ENCODE results near the gene MCM9. TPM values are rescaled to one million over a fixed set of nuclear protein-coding genes. Genes with fewer than 3 reads are reported as not detected.

MCM9 gene
- total RNA-seq, 1 experiment from 2014 or later: 18.1 TPM

DNA sequence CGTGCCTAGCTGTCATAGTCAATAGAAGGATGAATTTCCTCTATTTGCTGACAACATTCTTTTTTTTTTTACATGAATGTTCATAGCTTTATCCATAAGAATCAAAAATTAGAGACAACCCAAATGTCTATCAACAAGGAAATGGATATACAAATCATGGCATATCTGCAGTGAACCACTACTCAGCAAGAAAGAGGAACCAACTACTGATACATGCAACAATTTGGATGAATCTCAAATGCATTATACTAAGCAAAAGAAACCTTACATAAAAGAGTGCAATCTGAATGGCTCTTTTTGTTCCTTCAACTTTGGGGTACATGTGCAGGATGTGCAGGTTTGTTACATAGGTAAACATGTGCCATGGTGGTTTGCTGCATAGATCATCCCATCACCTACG, 17.7 kb upstream of the MCM9 start:
- no peaks in the 10 kb centered on the region for H3K9me3 ChIP-seq (replicated peaks)
- H3K4me1 ChIP-seq: no peaks in the 10 kb centered on the region
- no peak overlapping the region for H3K4me3 ChIP-seq
- no peak for DNase-seq
- H3K27me3 ChIP-seq: no peaks in the 10 kb centered on the region
- H3K36me3 ChIP-seq: no peaks in the 10 kb centered on the region
- H3K27ac ChIP-seq: no peak overlapping the region

GRCh38 chr6:118945217-118945616, 10.3 kb upstream of the MCM9 start:
- no peak for DNase-seq
- H3K27me3 ChIP-seq: no peaks in the 10 kb centered on the region
- no peaks in the 10 kb centered on the region for H3K4me1 ChIP-seq
- no peaks in the 10 kb centered on the region for H3K9me3 ChIP-seq (replicated peaks)
- H3K36me3 ChIP-seq: peaks cover 2% of the 10 kb centered on the region; the same call in 1 of the 2 replicates
- no peak overlapping the region for H3K27ac ChIP-seq
- H3K4me3 ChIP-seq: no peak overlapping the region

DNA sequence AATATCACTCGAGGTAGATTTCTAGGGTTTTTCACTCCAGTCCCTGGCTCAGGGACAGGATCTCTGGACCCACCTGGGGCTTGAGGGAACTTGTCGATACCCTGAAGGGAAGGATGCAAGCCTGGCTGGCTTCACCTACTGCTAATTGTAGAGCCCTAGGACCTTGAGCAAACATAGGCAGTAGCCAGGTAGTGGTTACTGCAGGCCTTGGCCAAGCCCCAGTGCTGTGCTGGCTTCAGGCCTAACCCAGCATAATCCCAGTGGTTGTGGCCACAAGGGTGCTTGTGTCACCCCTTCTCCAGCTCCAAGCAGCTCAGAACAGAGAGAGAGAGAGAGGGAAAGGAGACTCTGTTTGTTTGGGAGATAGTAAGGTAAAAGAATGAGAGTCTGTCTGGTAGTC, 5.8 kb upstream of the MCM9 start:
- Histone ChIP-seq H3K4me1 (no peaks in the 10 kb centered on the region; the same call in 1 of the 2 replicates), H3K27ac (no peak overlapping the region), H3K36me3 (peaks cover 2% of the 10 kb centered on the region; the same call in 1 of the 2 replicates), H3K27me3 (no peaks in the 10 kb centered on the region), H3K9me3 (replicated peaks) (no peaks in the 10 kb centered on the region), H3K4me3 (no peak overlapping the region)
- no peak for DNase-seq

DNA sequence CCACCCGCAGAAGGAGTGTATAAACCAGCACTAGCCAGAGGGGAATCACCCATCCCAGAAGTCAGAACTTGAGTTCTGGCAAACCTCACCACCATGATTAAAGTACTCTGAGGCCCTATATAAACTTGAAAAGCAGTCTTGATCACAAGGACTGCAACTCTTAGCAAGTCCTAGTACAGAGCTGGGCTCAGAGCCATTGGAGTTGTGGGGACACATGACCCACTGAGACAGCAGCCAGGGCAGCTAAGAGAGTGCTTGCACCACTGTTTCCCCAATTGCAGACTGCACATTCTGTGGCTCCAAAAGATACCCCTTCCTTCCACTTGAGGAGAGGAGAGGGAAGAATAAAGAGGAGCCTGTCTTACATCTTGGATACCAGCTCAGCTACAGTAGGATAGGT, 4.7 kb upstream of the MCM9 start:
- Histone ChIP-seq H3K27me3 (no peaks in the 10 kb centered on the region), H3K36me3 (peaks cover 2% of the 10 kb centered on the region; the same call in 1 of the 2 replicates)
- DNase-seq: no peak

DNA sequence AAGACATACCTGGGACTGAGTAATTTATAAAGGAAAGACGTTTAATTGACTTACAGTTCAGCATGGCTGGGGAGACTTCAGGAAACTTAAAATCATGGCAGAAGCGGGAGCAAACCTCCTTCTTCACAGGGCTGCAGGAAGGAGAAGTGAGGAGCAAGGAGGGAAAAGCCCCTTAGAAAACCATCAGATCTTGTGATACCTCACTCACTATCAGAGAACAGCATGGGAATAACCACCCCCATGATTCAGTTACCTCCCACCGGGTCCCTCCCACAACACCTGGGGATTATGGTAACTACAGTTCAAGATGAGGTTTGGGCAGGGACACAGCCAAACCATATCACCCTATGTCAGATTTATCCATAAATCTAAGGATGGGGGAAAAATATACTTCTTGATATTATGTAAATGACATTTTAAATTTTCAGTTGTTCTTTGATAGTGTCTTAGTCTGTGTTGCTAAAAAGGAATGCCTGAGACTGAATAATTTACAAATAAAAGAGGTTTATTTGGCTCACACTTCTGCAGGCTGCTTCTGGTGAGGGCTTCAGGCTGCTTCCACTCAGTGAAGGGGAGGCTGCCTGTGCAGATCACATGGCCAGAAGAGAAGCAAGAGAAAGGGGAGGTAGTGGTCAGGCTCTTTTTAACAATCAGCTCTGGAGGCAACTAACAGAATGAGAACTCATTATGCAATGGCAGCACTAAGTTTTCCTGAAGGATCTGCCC, 1.2 kb upstream of the MCM9 start:
- H3K27ac ChIP-seq: no peak overlapping the region; the same call in 1 of the 2 replicates
- no peaks in the 10 kb centered on the region for H3K27me3 ChIP-seq
- H3K4me1 ChIP-seq: no peaks in the 10 kb centered on the region; the same call in 1 of the 2 replicates
- H3K9me3 ChIP-seq (replicated peaks): no peaks in the 10 kb centered on the region
- no peak for DNase-seq
- H3K36me3 ChIP-seq: peaks cover 2% of the 10 kb centered on the region; the same call in 1 of the 2 replicates
- peak overlapping the region; percentile 86 for H3K4me3 ChIP-seq

More for the DNA sequence above, 4.7 kb upstream of the MCM9 start:
- Histone ChIP-seq H3K9me3 (replicated peaks) (no peaks in the 10 kb centered on the region), H3K27ac (no peak overlapping the region), H3K4me1 (no peaks in the 10 kb centered on the region; the same call in 1 of the 2 replicates), H3K4me3 (no peak overlapping the region)

- no peaks in the 10 kb centered on the region for H3K9me3 ChIP-seq (replicated peaks)
- DNase-seq: no peak
- H3K4me1 ChIP-seq: no peaks in the 10 kb centered on the region; the same call in 1 of the 2 replicates
- H3K27me3 ChIP-seq: no peaks in the 10 kb centered on the region
- peaks cover 9% of the 10 kb centered on the region; the same call in 1 of the 2 replicates for H3K36me3 ChIP-seq
- peak overlapping the region; percentile 86 for H3K4me3 ChIP-seq
- H3K27ac ChIP-seq: peak overlapping the region; percentile 92
These were observed 341 bp upstream of the MCM9 start for GRCh38 chr6:118935331-118935668.

- H3K36me3 ChIP-seq: peaks cover 10% of the 10 kb centered on the region; the same call in 1 of the 2 replicates
- DNase-seq: no peak
- H3K4me1 ChIP-seq: no peaks in the 10 kb centered on the region; the same call in 1 of the 2 replicates
- no peaks in the 10 kb centered on the region for H3K9me3 ChIP-seq (replicated peaks)
- H3K27me3 ChIP-seq: no peaks in the 10 kb centered on the region
- peak overlapping the region; percentile 86 for H3K4me3 ChIP-seq
- H3K27ac ChIP-seq: no peak overlapping the region
These were observed 1.0 kb downstream of the MCM9 start for GRCh38 chr6:118933855-118934460.

- DNase-seq: no peak
- Histone ChIP-seq H3K4me1 (no peaks in the 10 kb centered on the region; the same call in 1 of the 2 replicates), H3K27ac (no peak overlapping the region), H3K27me3 (no peaks in the 10 kb centered on the region), H3K4me3 (no peak overlapping the region), H3K36me3 (peaks cover 13% of the 10 kb centered on the region), H3K9me3 (replicated peaks) (no peaks in the 10 kb centered on the region)
These were observed 2.5 kb downstream of the MCM9 start for GRCh38 chr6:118932421-118932820.

DNA sequence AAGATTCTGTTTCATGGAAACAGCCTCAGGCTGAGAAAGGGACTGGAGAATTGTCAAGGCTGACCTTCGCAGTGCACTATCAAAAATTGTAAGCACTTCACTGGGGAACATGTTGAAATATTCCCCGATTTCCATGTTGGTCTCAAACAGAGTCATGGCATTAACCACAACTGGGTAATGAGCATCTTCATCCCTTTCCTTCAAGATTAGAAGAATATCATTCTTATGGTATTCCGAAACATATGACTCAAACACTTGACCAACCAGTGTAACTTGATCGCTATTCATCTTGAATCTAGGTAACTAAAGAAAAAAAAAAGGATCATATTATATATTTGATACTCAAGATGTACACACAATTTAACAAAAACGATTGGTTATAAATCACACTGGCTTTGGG, 3.5 kb downstream of the MCM9 start:
- no peaks in the 10 kb centered on the region; the same call in 1 of the 2 replicates for H3K4me1 ChIP-seq
- H3K27me3 ChIP-seq: no peaks in the 10 kb centered on the region
- H3K36me3 ChIP-seq: peaks cover 22% of the 10 kb centered on the region
- no peaks in the 10 kb centered on the region for H3K9me3 ChIP-seq (replicated peaks)
- H3K4me3 ChIP-seq: no peak overlapping the region
- no peak for DNase-seq
- no peak overlapping the region for H3K27ac ChIP-seq

GRCh38 chr6:118930680-118931079, 4.3 kb downstream of the MCM9 start:
- H3K9me3 ChIP-seq (replicated peaks): no peaks in the 10 kb centered on the region
- no peak for DNase-seq
- H3K4me3 ChIP-seq: no peak overlapping the region
- H3K27ac ChIP-seq: no peak overlapping the region
- H3K4me1 ChIP-seq: no peaks in the 10 kb centered on the region
- peaks cover 29% of the 10 kb centered on the region for H3K36me3 ChIP-seq
- H3K27me3 ChIP-seq: no peaks in the 10 kb centered on the region

GRCh38 chr6:118923035-118923434, 11.9 kb downstream of the MCM9 start:
- H3K4me3 ChIP-seq: no peak overlapping the region
- DNase-seq: no peak
- no peaks in the 10 kb centered on the region for H3K9me3 ChIP-seq (replicated peaks)
- H3K27me3 ChIP-seq: no peaks in the 10 kb centered on the region
- no peak overlapping the region for H3K27ac ChIP-seq
- H3K36me3 ChIP-seq: peaks cover 52% of the 10 kb centered on the region
- H3K4me1 ChIP-seq: no peaks in the 10 kb centered on the region

DNA sequence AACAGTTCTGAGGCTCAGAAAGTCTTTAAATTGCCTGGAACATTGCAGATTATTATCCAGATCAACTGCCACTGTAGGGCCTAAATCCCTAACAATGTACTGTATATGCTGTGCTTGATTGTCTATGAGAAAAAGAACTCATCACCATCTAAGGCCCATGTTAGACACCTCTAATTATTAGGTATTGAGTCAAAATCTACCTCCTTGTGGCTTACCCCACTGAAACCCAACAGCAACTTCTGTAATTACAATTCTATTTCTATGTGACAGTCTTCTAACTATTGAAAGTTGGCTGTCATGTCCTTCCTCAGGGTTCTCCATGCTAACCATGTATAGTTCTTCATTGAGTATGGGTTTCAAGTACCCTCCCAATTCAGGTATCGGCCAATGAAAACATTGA, 13.9 kb downstream of the MCM9 start:
- peaks cover 51% of the 10 kb centered on the region for H3K36me3 ChIP-seq
- no peak for DNase-seq
- H3K27ac ChIP-seq: no peak overlapping the region
- H3K4me1 ChIP-seq: no peaks in the 10 kb centered on the region
- no peaks in the 10 kb centered on the region for H3K27me3 ChIP-seq
- H3K4me3 ChIP-seq: no peak overlapping the region
- no peaks in the 10 kb centered on the region for H3K9me3 ChIP-seq (replicated peaks)

DNA sequence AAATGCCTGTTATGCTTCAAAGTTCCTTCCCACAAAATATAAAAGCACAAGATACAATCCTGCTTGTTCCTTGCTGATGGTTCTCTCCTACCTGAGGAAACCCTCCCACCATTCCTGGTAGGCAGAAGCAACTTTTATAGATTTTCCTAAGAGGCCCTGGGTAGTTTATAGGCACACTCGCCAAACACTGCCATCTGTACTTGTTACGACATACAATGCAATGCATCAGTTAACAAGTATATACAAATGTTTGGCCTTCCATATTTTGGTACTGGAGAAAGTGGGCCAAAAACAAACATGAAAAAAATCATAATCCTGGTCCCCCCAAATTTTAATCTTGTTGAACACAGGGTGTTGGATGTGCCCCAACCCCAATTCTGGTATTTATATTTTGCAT, 16.6 kb downstream of the MCM9 start:
- Histone ChIP-seq H3K9me3 (replicated peaks) (no peaks in the 10 kb centered on the region), H3K36me3 (peaks cover 52% of the 10 kb centered on the region), H3K4me1 (no peaks in the 10 kb centered on the region), H3K27me3 (no peaks in the 10 kb centered on the region), H3K27ac (no peak overlapping the region), H3K4me3 (no peak overlapping the region)
- no peak for DNase-seq

DNA sequence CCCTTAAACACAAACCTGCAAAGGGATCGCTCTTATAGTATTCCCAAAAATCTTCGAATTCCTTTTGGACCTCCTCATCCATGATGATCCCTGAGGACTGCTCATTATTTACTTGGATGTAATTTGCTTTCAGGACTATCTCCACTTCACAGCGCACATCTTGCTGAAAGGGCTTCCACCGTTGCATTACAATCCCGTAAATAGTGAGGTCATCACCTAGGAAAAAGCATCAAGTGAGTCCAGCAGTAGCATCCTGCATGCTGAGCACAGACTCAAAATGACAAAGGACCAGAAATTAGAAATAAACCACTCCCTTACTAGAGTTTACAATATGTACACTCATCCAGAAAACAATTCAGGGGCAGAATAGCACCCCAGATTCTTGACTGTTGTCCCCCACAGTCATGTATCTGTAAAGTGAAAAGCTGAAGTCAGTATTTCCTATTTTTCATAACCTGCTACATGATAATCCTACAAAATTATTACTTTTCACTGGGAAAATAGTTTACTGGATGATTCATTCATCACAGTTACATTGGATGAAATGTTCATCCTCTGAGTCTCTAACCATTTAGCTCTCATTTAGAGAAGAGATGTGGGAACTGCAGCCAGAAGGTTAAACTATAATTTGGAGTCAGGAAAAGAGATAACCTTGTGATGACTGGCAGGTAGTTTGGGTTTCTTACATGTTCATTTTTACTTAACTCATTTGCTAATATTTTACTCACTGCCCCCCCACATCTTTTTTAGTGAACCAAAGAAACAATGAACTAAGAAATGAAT, 17.2 kb downstream of the MCM9 start:
- no peak overlapping the region for H3K27ac ChIP-seq
- H3K36me3 ChIP-seq: peaks cover 57% of the 10 kb centered on the region
- no peaks in the 10 kb centered on the region for H3K27me3 ChIP-seq
- H3K4me3 ChIP-seq: no peak overlapping the region
- DNase-seq: no peak
- no peaks in the 10 kb centered on the region for H3K4me1 ChIP-seq
- no peaks in the 10 kb centered on the region for H3K9me3 ChIP-seq (replicated peaks)

DNA sequence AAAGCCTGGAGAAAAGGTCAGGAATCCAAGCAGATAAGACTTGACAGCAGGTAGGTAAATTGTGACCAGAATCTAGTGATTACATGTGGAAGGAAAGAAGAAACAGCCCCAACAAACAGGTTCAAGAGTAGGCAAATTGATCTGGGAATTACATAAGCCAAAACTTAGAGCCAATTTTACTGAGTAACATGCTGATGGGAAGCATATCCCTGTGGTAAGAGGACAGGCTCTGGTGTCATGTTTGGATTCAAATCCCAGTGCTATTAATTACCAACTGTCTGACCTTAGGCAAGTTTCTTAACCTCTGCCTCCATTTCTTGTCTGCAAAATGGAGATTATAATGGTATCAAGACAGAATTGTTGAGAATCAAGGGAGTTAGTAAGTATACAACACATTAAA, 20.4 kb downstream of the MCM9 start:
- Histone ChIP-seq H3K4me3 (no peak overlapping the region), H3K9me3 (replicated peaks) (no peaks in the 10 kb centered on the region), H3K27me3 (no peaks in the 10 kb centered on the region), H3K4me1 (no peaks in the 10 kb centered on the region), H3K36me3 (peaks cover 69% of the 10 kb centered on the region), H3K27ac (no peak overlapping the region)
- DNase-seq: no peak

Data from SJCRH30 (cell line).